Measurements from ENCODE around the gene ARHGAP26.

The ARHGAP26 gene

DNA sequence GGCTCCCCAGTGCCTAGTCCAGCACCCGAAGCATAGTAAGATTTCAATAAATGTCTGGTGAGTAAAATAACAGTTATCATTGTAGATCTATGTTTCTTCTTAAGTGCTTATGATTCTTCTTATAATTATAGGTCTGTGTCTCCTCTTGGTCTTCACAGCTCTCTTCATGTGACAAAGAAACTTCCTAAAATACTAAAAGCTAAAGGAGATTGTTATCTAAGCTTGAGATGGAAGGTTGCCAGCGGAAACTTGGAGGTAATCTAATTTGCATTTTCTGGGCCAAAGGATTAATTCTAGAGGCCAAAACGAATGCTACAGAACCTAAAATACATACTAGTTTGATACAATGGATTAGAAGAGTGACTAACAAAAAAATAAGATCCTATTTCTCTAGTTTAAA lies 13.6 kb upstream of the ARHGAP26 start:
- no peak overlapping the region for H3K9ac ChIP-seq
- H2AFZ ChIP-seq (ENCODE audit: low read depth) = no peak overlapping the region
- H3K36me3 ChIP-seq (ENCODE audit: insufficient read depth) = no peaks in the 10 kb centered on the region

DNA sequence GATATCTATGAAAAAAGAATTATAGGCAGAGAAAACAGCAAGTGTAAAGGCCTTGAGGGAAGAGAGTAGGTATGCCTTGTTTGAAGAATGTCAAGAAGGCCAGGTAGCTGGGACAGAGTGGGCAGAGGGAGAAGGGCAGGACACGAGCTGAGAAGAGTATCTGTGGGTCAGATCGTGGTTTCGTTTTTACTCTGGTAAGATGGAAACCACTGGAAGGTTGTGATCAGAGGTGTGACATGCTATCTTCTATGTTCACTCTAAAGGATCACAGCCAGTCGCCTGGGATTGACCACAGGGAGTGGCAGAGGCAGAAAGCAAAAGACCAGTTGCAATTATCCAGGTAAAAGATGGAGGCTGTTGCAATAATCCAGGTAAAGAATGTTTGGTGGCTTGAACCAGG lies 12.6 kb upstream of the ARHGAP26 start:
- TF ChIP-seq, protein P1, sequence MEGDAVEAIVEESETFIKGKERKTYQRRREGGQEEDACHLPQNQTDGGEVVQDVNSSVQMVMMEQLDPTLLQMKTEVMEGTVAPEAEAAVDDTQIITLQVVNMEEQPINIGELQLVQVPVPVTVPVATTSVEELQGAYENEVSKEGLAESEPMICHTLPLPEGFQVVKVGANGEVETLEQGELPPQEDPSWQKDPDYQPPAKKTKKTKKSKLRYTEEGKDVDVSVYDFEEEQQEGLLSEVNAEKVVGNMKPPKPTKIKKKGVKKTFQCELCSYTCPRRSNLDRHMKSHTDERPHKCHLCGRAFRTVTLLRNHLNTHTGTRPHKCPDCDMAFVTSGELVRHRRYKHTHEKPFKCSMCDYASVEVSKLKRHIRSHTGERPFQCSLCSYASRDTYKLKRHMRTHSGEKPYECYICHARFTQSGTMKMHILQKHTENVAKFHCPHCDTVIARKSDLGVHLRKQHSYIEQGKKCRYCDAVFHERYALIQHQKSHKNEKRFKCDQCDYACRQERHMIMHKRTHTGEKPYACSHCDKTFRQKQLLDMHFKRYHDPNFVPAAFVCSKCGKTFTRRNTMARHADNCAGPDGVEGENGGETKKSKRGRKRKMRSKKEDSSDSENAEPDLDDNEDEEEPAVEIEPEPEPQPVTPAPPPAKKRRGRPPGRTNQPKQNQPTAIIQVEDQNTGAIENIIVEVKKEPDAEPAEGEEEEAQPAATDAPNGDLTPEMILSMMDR (conservative IDR thresholded peaks at IDR 0.05; ENCODE audit: low read depth, low read length) = no peak
- H3K4me2 ChIP-seq = no peak overlapping the region
- H3K4me3 ChIP-seq (IDR thresholded peaks at IDR 0.05; ENCODE audit: insufficient read depth, low read depth, low read length) = no peak overlapping the region

More for the DNA sequence above, 13.6 kb upstream of the ARHGAP26 start:
- Histone ChIP-seq H3K4me3 (IDR thresholded peaks at IDR 0.05; ENCODE audit: insufficient read depth, low read depth, low read length) (no peak overlapping the region), H4K20me1 (ENCODE audit: insufficient read depth) (no peaks in the 10 kb centered on the region), H3K4me1 (ENCODE audit: low read depth, poor library complexity, severe bottlenecking) (no peaks in the 10 kb centered on the region), H3K27ac (no peak overlapping the region), H3K27me3 (ENCODE audit: insufficient read depth, low read depth) (no peaks in the 10 kb centered on the region), H3K79me2 (ENCODE audit: insufficient read depth, low read depth) (no peaks in the 10 kb centered on the region), H3K4me2 (no peak overlapping the region)
- TF ChIP-seq, protein P1 (conservative IDR thresholded peaks at IDR 0.05; ENCODE audit: low read depth, low read length) = no peak

DNA sequence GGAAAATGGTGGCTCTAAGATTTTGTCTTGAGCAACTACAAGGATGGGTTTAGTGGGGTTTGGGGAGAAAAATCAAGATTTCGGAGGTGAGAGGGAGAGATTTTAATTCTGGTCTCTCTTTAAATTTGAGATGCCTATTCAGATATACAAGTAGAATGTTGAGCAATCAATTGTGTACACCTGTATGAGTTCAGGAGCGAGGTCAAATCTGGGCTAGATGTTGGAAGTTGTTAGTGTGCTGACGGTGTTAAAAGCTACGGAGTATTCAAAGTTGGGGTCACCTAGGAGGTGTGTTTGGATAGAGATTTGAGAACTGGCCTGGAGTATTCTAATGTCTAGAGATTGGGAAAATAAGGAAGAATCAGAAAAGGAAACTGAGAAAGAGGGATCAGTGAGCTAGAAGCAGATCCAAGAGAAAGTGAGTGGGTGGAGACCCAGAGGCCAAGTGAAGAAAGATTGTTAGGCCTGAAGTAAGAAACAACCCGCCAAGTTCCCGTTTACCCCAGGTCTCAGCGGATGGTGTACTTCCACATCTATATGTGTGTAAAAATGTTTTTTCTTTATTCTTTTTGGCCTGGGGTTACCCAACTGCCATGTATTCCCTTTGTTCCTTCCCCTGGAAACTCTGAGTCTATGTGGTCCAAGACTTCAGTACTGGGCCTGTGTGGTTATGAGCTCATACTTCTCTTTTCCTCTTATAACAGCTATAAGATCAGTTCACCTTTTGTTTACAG lies 11.9 kb upstream of the ARHGAP26 start:
- Histone ChIP-seq H2AFZ (ENCODE audit: low read depth) (no peak overlapping the region; the same call in 1 of the 2 replicates), H3K79me2 (ENCODE audit: insufficient read depth, low read depth) (no peaks in the 10 kb centered on the region), H4K20me1 (ENCODE audit: insufficient read depth) (no peaks in the 10 kb centered on the region), H3K27me3 (ENCODE audit: insufficient read depth, low read depth) (no peaks in the 10 kb centered on the region), H3K9ac (no peak overlapping the region), H3K4me2 (no peak overlapping the region), H3K4me1 (ENCODE audit: low read depth, poor library complexity, severe bottlenecking) (no peaks in the 10 kb centered on the region), H3K27ac (no peak overlapping the region), H3K4me3 (IDR thresholded peaks at IDR 0.05; ENCODE audit: insufficient read depth, low read depth, low read length) (no peak overlapping the region), H3K36me3 (ENCODE audit: insufficient read depth) (no peaks in the 10 kb centered on the region)
- TF ChIP-seq, protein P1 (conservative IDR thresholded peaks at IDR 0.05; ENCODE audit: low read depth, low read length) = no peak

More for the DNA sequence above, 12.6 kb upstream of the ARHGAP26 start:
- no peaks in the 10 kb centered on the region for H3K79me2 ChIP-seq (ENCODE audit: insufficient read depth, low read depth)
- H3K36me3 ChIP-seq (ENCODE audit: insufficient read depth) = no peaks in the 10 kb centered on the region
- no peaks in the 10 kb centered on the region for H3K4me1 ChIP-seq (ENCODE audit: low read depth, poor library complexity, severe bottlenecking)
- H3K27me3 ChIP-seq (ENCODE audit: insufficient read depth, low read depth) = no peaks in the 10 kb centered on the region
- H2AFZ ChIP-seq (ENCODE audit: low read depth) = no peak overlapping the region; the same call in 1 of the 2 replicates
- no peaks in the 10 kb centered on the region for H4K20me1 ChIP-seq (ENCODE audit: insufficient read depth)
- no peak overlapping the region for H3K9ac ChIP-seq
- H3K27ac ChIP-seq = no peak overlapping the region

DNA sequence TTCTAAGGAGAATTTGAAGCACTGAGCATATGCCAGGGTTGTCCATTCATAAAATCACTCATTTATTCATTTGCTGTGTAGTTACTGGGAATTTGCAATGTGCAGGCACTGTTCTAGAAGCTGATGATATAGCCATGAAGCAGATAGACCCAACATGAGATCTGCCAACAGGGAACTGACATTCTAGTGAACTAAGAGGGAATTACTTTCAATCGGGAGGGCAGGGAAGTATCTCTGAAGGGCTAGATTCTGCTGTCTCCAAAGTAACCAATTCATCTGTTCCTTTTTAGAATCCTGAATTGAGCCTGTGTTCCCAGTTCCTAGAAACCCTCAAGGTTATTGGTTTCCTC lies 11.4 kb upstream of the ARHGAP26 start:
- TF ChIP-seq, protein P1 (conservative IDR thresholded peaks at IDR 0.05; ENCODE audit: low read depth, low read length) = no peak
- Histone ChIP-seq H3K27ac (no peak overlapping the region), H3K79me2 (ENCODE audit: insufficient read depth, low read depth) (no peaks in the 10 kb centered on the region), H3K36me3 (ENCODE audit: insufficient read depth) (no peaks in the 10 kb centered on the region), H3K4me1 (ENCODE audit: low read depth, poor library complexity, severe bottlenecking) (no peaks in the 10 kb centered on the region), H3K4me2 (no peak overlapping the region), H2AFZ (ENCODE audit: low read depth) (no peak overlapping the region), H3K4me3 (IDR thresholded peaks at IDR 0.05; ENCODE audit: insufficient read depth, low read depth, low read length) (no peak overlapping the region), H3K9ac (no peak overlapping the region), H3K27me3 (ENCODE audit: insufficient read depth, low read depth) (no peaks in the 10 kb centered on the region), H4K20me1 (ENCODE audit: insufficient read depth) (no peaks in the 10 kb centered on the region)
